ENCODE measurements around the gene CAPZB. TPM values are rescaled to one million over a fixed set of nuclear protein-coding genes. Genes with fewer than 3 reads are reported as not detected.
A peak's percentile ranks its signal among the peaks of the same experiment; 100 is the strongest.

Gene CAPZB
- total and polyA plus RNA-seq, 10 donors = 139 to 386 (median 277) TPM

- peaks cover 0 to 67% (median 16%) of the 10 kb centered on the region in 6 donors for H3K4me1 ChIP-seq
- H3K36me3 ChIP-seq = peaks cover 4 to 96% (median 65%) of the 10 kb centered on the region in 6 donors
- WGBS, 5 donors = 96 to 98% (median 98%) methylated on average over 9 to 11 of the region's 11 CpGs
- no peak overlapping the region for H3K27ac ChIP-seq
- no peaks in the 10 kb centered on the region for H3K9me3 ChIP-seq
- no peaks in the 10 kb centered on the region for H3K27me3 ChIP-seq (replicated peaks in 1 of 7)
- TF ChIP-seq POLR2AphosphoS5 (IDR thresholded peaks at IDR 0.05) (no peak), POLR2A (IDR thresholded peaks at IDR 0.05) (no peak), CTCF (IDR thresholded peaks at IDR 0.05 in 8 of 11, conservative IDR thresholded peaks at IDR 0.05 in 3 of 11) (no peak)
- no peak overlapping the region for H3K4me3 ChIP-seq
- no peak for DNase-seq
- intact Hi-C loops (cut with DNase I; ENCODE audit: low total_unique reads) = no loop called here
Observed at GRCh38 chr1:19344831-19345230, 140.5 kb downstream of the CAPZB start.

DNA sequence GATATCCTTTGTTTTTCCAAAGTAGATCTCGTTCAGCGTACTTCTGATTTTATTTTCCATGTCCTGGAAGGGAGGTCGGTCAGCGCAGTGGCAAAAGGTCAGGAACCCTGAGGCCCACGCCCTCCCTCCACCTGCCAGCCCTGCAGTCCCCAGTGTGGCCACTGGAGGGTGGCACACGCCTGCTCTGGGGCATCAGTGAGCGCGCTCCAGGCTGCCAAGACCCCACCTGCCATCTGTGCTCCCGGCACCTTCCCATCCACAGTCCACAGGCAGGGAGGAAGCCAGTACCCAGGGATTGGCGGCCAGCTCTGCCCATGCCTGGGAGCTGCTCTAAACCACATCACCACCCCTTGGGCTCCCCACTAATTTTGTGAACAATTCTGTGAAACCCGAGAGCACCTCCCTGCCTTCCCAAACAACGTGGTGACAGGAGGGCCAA, 140.9 kb downstream of the CAPZB start:
- intact Hi-C loops (cut with DNase I; ENCODE audit: low total_unique reads) = no loop called here
- H3K27ac ChIP-seq = no peak overlapping the region
- no peak overlapping the region for H3K4me3 ChIP-seq
- peak; percentile 61 to 90 (median 86) for TF ChIP-seq CTCF (IDR thresholded peaks at IDR 0.05 in 8 of 11, conservative IDR thresholded peaks at IDR 0.05 in 3 of 11)
- TF ChIP-seq POLR2AphosphoS5 (IDR thresholded peaks at IDR 0.05) = peak; percentile 37 to 68 (median 55)
- no peak for TF ChIP-seq POLR2A (IDR thresholded peaks at IDR 0.05)
- no peaks in the 10 kb centered on the region for H3K27me3 ChIP-seq (replicated peaks in 1 of 7)
- peaks cover 4 to 96% (median 65%) of the 10 kb centered on the region in 6 donors for H3K36me3 ChIP-seq
- no peak for DNase-seq
- no peaks in the 10 kb centered on the region for H3K9me3 ChIP-seq
- 62 to 77% (median 70%) methylated on average over 8 to 12 of the region's 12 CpGs for WGBS, 5 donors
- H3K4me1 ChIP-seq = peaks cover 0 to 66% (median 16%) of the 10 kb centered on the region in 6 donors

- H3K27ac ChIP-seq = no peak overlapping the region
- H3K4me3 ChIP-seq = no peak overlapping the region
- peaks cover 0 to 60% (median 16%) of the 10 kb centered on the region in 6 donors for H3K4me1 ChIP-seq
- intact Hi-C loops (cut with DNase I; ENCODE audit: low total_unique reads) = no loop called here
- DNase-seq = no peak
- TF ChIP-seq POLR2AphosphoS5 (IDR thresholded peaks at IDR 0.05) (peak in 1 of 3 donors; percentile 61), CTCF (IDR thresholded peaks at IDR 0.05 in 8 of 11, conservative IDR thresholded peaks at IDR 0.05 in 3 of 11) (no peak), POLR2A (IDR thresholded peaks at IDR 0.05) (no peak)
- H3K36me3 ChIP-seq = peaks cover 4 to 96% (median 65%) of the 10 kb centered on the region in 6 donors
- no peaks in the 10 kb centered on the region for H3K9me3 ChIP-seq
- no peaks in the 10 kb centered on the region for H3K27me3 ChIP-seq (replicated peaks in 1 of 7)
- 89 to 100% (median 93%) methylated on average over 2 to 20 of the region's 20 CpGs for WGBS, 5 donors
Observed at GRCh38 chr1:19343617-19344350, 141.6 kb downstream of the CAPZB start.

GRCh38 chr1:19342894-19343616, 142.3 kb downstream of the CAPZB start:
- Histone ChIP-seq H3K27me3 (replicated peaks in 1 of 7) (no peaks in the 10 kb centered on the region), H3K4me1 (peaks cover 0 to 53% (median 14%) of the 10 kb centered on the region in 6 donors), H3K27ac (no peak overlapping the region), H3K4me3 (no peak overlapping the region), H3K9me3 (no peaks in the 10 kb centered on the region), H3K36me3 (peaks cover 4 to 96% (median 69%) of the 10 kb centered on the region in 6 donors)
- DNase-seq = no peak
- intact Hi-C loops (cut with DNase I; ENCODE audit: low total_unique reads) = no loop called here
- WGBS, 5 donors = 88 to 91% (median 89%) methylated on average over 30 to 33 of the region's 33 CpGs
- peak in 1 of 3 donors; percentile 36 for TF ChIP-seq POLR2AphosphoS5 (IDR thresholded peaks at IDR 0.05)
- TF ChIP-seq POLR2A (IDR thresholded peaks at IDR 0.05) = no peak
- TF ChIP-seq CTCF (IDR thresholded peaks at IDR 0.05 in 8 of 11, conservative IDR thresholded peaks at IDR 0.05 in 3 of 11) = no peak

All from spleen (tissue), 11 donors.